Sigmoid colon (tissue), 4 donors: ENCODE data around the gene AKAP5.
A peak's percentile ranks its signal among the peaks of the same experiment; 100 is the strongest.

Experiments used
- CTCF ChIP-seq, 4 experiments: fragments of 450-650 bp in 3 of 4; fragments of 200-600 bp in 1 of 4; IDR thresholded peaks; one replicate each; pipeline ENCODE4 v1.5.1; 2016 to 2019; ENCODE audit warnings: antibody characterized with exemption in 4 of 4, mild to moderate bottlenecking in 3 of 4, moderate library complexity in 2 of 4
- POLR2AphosphoS5 ChIP-seq, 4 donors: sonication (generic); formaldehyde crosslinking; IDR thresholded peaks; one replicate each; pipeline ENCODE4 v1.6.1; 2017; ENCODE audit warnings: antibody characterized with exemption in 4 of 4

DNA sequence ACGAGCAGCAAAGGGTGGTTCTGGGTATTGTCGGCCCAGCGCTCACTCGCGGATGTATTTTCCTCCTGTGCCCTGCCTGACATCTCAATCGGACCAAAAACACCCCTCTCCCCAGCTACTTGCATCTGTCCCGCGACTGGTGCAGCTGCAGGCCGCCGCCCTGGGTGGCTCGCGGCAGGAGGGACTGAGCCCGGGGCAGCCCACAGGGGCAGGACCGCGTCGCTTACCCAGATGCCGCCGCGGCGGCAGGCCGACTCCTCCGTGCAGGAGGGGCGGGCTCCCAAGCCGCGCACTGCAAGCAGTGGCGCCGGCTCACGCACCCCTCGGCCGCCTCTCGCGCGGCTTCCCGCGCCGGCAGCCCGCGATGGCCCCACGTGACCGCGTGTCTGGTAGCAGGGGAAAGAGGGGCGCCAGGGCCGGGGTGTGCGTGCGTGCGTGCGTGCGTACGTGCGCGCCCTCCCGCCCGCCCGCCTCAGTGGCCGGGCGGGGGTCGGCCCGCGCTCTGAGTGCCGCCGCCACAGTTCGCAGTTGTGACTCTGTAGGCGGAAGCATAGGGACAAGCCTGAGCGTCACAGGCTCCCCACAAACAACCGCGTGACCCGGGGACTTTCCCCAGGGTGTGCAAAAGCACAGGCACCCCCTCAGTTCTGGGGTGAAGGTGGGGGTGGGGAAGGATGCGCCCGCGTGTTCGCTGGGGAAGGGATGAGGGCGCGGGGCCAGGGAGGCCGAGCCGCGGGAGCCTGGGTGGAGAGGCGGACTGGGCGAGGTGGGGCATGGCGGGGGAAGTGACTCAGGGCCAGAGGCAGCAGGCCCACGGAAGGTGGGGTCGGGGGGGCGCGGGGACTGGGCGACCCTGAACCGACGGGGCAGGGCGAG is 38.4 kb downstream of the AKAP5 start, which contains the start of gene ZBTB25:
- no peak for TF ChIP-seq CTCF (IDR thresholded peaks at IDR 0.05)
- TF ChIP-seq POLR2AphosphoS5 (IDR thresholded peaks at IDR 0.05), result peak; percentile 73 to 95 (median 86)
